ENCODE data around the gene TNFRSF12A.

TNFRSF12A gene

DNA sequence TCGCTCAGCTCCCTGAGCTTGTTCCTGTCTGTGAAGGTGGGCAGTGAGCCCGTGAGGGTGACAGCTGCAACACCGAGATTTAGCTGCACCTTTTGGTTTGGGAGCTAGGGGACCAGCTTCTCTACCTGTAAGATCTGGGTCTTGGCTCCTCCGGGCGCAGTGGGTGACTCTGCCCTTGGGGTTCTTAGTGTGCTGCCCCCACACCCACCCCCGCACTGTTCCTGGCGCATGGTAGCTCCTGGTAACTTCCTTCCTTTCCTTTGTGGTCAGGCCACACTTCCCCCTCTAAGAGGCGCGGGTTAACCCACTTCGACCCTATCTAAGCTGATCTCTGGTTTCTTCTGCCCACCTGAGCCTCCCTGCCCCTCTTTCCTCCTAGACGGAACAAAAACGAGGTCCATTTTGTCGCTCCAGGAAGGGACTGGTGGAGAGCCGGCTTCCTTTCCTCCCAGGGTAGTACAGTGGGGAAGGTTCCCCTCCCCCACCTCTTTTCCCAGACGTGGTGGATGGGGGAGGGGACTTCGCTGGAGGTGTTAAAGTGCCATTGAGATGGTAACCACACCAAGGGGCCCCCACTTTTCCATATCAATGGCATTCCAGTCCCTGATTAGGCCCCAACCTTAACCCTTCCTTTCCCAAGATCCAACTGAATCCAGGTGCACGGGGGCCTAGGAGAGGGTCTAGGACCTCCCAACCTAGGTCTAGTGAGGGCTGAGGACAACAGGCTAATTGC is 12.0 kb upstream of the TNFRSF12A start:
- TF ChIP-seq, protein P1, sequence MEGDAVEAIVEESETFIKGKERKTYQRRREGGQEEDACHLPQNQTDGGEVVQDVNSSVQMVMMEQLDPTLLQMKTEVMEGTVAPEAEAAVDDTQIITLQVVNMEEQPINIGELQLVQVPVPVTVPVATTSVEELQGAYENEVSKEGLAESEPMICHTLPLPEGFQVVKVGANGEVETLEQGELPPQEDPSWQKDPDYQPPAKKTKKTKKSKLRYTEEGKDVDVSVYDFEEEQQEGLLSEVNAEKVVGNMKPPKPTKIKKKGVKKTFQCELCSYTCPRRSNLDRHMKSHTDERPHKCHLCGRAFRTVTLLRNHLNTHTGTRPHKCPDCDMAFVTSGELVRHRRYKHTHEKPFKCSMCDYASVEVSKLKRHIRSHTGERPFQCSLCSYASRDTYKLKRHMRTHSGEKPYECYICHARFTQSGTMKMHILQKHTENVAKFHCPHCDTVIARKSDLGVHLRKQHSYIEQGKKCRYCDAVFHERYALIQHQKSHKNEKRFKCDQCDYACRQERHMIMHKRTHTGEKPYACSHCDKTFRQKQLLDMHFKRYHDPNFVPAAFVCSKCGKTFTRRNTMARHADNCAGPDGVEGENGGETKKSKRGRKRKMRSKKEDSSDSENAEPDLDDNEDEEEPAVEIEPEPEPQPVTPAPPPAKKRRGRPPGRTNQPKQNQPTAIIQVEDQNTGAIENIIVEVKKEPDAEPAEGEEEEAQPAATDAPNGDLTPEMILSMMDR (IDR thresholded peaks at IDR 0.05): no peak

DNA sequence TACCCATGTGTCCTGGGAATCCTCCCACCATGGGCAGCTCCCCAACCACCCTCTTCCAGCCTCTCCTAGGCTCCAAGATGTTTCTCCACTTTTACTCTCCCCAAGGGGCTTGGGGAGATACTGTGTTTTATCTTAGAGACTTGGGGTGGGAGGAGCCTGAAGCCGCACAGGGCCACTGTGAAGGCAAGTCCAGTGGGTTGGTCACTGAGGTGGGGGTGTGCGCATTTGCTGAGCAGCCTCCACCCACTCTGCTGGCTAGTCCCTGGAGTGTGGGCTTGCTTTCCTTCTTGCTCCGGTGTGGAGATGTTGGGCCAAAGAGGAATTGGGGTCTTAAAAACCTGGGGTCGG is 11.5 kb upstream of the TNFRSF12A start:
- TF ChIP-seq, protein P1 (IDR thresholded peaks at IDR 0.05): no peak

DNA sequence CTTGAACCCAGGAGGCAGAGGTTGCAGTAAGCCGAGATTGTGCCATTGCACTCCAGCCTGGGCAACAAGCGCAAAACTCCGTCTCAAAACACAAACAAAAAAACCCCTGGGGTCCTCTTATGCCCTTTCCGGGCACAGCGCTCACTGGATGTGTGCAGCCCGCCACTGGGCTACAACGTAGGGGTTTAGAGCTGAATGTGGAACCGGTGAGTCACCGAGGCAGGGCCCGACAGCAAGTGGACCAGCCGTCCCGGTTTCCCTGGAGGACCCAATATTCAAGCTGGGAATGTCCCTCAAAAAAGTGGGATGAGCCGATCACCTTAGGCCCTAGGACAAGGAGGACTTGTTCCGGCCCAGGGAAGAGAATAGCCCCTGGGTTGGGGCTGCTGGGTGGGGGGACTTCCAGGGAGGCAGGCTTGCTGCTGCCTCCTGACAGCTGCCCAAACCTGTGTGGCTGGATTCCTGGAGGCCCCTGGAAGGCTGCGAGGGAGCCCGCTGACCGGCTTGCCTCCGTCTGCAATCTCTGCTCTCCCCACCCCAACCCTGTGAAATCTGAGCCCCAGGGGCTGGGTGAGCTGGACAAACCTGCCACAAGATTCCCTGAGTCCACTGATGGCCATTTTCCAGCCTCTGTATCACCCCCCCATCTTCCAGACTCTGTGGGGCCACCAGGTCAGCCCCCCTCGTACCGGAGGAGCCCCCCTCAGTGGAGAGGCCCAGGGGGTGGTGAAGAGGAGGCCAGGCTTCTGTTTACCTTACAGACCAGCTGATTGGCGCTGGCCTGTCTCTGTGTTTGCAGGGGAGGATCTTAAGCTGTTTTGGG is 10.4 kb upstream of the TNFRSF12A start:
- TF ChIP-seq, protein P1 (IDR thresholded peaks at IDR 0.05): no peak

DNA sequence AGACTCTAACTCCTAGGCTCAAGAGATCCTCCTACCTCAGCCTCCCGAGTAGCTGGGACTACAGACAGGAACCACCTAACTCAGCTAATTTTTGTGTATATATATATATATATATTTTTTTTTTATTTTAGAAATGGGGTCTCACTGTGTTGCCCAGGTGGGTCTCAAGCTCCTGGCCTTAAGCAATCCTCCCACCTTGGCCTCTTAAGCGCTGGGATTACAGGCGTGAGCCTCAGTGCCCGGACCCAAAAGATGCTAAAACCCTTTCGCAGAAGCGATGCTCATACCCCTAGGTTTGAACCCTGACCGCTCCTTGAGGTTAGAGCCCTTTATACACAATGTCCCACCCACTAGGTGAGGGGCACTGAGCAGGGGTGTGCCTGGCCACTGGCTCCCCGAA is 9.7 kb upstream of the TNFRSF12A start:
- TF ChIP-seq, protein P1 (IDR thresholded peaks at IDR 0.05): no peak

DNA sequence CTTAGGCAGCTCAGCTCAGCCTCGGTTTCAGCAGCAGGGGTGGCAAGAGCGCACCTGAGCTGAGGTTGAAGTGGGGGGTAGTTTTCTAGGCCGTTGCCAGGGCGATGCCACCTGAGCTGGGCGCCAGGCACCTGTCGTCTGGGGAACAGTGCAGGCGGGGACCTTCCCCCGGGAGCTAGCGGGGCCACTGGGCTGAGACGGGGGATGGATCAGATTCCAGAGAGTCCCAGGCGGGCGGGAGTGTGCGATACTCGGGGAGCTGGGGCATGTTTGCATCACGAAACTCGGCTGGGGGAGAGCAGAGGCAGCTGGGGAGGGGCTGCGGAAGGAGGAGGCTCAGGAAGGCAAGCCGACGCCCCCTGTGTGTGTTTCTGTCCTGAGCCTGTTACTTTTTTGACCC is 7.9 kb upstream of the TNFRSF12A start:
- TF ChIP-seq, protein P1 (IDR thresholded peaks at IDR 0.05): no peak

DNA sequence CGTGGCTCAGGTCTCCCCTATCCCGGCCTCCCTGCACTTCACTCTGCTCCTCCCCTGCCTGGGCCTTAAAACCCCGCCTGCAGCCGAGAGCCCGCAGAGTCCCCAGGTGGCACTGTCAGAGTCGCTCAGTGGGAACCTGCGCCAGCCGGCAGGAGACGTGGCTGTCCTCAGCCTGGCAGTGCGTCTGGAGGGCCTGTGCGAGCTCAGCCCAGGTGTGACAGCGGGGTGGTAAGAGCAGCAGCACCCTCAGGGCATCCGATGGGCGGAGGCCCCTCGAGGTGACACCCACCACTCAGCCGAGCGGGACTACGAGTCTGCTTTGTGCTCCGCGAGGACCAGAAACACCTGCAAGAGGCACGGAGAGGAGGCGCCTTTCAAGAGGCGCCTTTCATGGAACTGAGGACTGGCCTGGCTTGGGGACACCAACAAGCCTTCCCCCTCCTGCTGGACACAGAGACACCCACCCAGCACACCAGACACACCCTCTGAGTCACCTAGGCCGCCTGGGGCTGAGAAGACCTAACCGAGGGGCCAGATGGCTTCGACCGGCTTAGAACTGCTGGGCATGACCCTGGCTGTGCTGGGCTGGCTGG is 7.2 kb upstream of the TNFRSF12A start, which contains the start of gene CLDN9:
Gene CLDN9 (plus strand): TSS at position 96 of the 593 bp plus-strand sequence. CDS start 440 bp downstream, at position 536.
- TF ChIP-seq, protein P1 (IDR thresholded peaks at IDR 0.05): no peak

DNA sequence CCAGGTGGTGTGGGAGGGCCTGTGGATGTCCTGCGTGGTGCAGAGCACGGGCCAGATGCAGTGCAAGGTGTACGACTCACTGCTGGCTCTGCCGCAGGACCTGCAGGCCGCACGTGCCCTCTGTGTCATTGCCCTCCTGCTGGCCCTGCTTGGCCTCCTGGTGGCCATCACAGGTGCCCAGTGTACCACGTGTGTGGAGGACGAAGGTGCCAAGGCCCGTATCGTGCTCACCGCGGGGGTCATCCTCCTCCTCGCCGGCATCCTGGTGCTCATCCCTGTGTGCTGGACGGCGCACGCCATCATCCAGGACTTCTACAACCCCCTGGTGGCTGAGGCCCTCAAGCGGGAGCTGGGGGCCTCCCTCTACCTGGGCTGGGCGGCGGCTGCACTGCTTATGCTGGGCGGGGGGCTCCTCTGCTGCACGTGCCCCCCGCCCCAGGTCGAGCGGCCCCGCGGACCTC is 6.6 kb upstream of the TNFRSF12A start:
- TF ChIP-seq, protein P1 (IDR thresholded peaks at IDR 0.05): no peak
